Stomach smooth muscle (tissue), 2 donors: ENCODE measurements around the gene CREB3L2.
"Not testable (repeated sequence)": the region's sequence is repeated elsewhere in the genome, so short reads cannot be mapped to it uniquely, and the experiment has no call there.

ENCODE experiments used
- H3K27ac ChIP-seq: one replicate; pipeline ENCODE4 v1.7.0; 2013; ENCODE audit warnings: mild to moderate bottlenecking, low read length, inconsistent platforms
- H3K27me3 ChIP-seq, 2 donors: one replicate each; pipeline ENCODE4 v1.7.0; 2013; ENCODE audit warnings: low read length in 2 of 2; ENCODE audit not compliant: insufficient read depth in 2 of 2, control insufficient read depth in 1 of 2
- H3K36me3 ChIP-seq, 2 donors: one replicate each; pipeline ENCODE4 v1.7.0; 2013; ENCODE audit warnings: low read length in 2 of 2; ENCODE audit not compliant: control insufficient read depth in 2 of 2, insufficient read depth in 2 of 2
- H3K4me1 ChIP-seq: one replicate; pipeline ENCODE4 v1.7.0; 2013; ENCODE audit warnings: low read length; ENCODE audit not compliant: control insufficient read depth, insufficient read depth
- H3K4me3 ChIP-seq, 2 donors: one replicate each; pipeline ENCODE4 v1.7.0; 2013; ENCODE audit warnings: low read length in 2 of 2
- H3K9ac ChIP-seq, 2 donors: one replicate each; pipeline ENCODE4 v1.7.0; 2013; ENCODE audit warnings: low read length in 2 of 2, mild to moderate bottlenecking in 1 of 2
- H3K9me3 ChIP-seq, 2 donors: one replicate each; pipeline ENCODE4 v1.7.0; 2013; ENCODE audit warnings: low read length in 2 of 2; ENCODE audit not compliant: control insufficient read depth in 2 of 2
- donor health status: healthy.
- donor health status: Pancreatic carcinoma.

CREB3L2 gene

GRCh38 chr7:137989094-137989493 lies 12.8 kb downstream of the CREB3L2 start:
- peaks cover 76% of the 10 kb centered on the region for H3K4me1 ChIP-seq
- no peaks in the 10 kb centered on the region for H3K9me3 ChIP-seq
- peak overlapping the region; percentile 15 to 20 for H3K4me3 ChIP-seq
- H3K9ac ChIP-seq, result no peak overlapping the region
- H3K27ac ChIP-seq, result peak overlapping the region; percentile 53
- H3K36me3 ChIP-seq, result no peaks in the 10 kb centered on the region
- no peaks in the 10 kb centered on the region for H3K27me3 ChIP-seq

GRCh38 chr7:137987968-137988367 lies 13.9 kb downstream of the CREB3L2 start:
- no peak overlapping the region for H3K27ac ChIP-seq

GRCh38 chr7:137987563-137987962 lies 14.3 kb downstream of the CREB3L2 start:
- no peaks in the 10 kb centered on the region for H3K27me3 ChIP-seq
- H3K27ac ChIP-seq, result peak overlapping the region; percentile 49
- H3K4me3 ChIP-seq, result no peak overlapping the region
- peaks cover 77% of the 10 kb centered on the region for H3K4me1 ChIP-seq
- no peaks in the 10 kb centered on the region for H3K36me3 ChIP-seq
- H3K9ac ChIP-seq, result no peak overlapping the region
- H3K9me3 ChIP-seq, result no peaks in the 10 kb centered on the region

More at GRCh38 chr7:137987968-137988367, 13.9 kb downstream of the CREB3L2 start:
- H3K4me3 ChIP-seq, result no peak overlapping the region
- H3K9ac ChIP-seq, result no peak overlapping the region
- no peaks in the 10 kb centered on the region for H3K27me3 ChIP-seq
- no peaks in the 10 kb centered on the region for H3K36me3 ChIP-seq
- peaks cover 78% of the 10 kb centered on the region for H3K4me1 ChIP-seq
- no peaks in the 10 kb centered on the region for H3K9me3 ChIP-seq

GRCh38 chr7:137987018-137987349 lies 14.9 kb downstream of the CREB3L2 start:
- Histone ChIP-seq H3K9ac (no peak overlapping the region), H3K4me3 (peak overlapping the region in 1 of 2 donors; percentile 47)

GRCh38 chr7:137986252-137987017 lies 15.5 kb downstream of the CREB3L2 start:
- Histone ChIP-seq H3K27ac (peak overlapping the region; percentile 49), H3K9ac (peak overlapping the region in 1 of 2 donors; percentile 13), H3K27me3 (no peaks in the 10 kb centered on the region), H3K4me1 (peaks cover 79% of the 10 kb centered on the region), H3K9me3 (no peaks in the 10 kb centered on the region), H3K4me3 (peak overlapping the region in 1 of 2 donors; percentile 47), H3K36me3 (no peaks in the 10 kb centered on the region)

More at GRCh38 chr7:137987018-137987349, 14.9 kb downstream of the CREB3L2 start:
- no peaks in the 10 kb centered on the region for H3K36me3 ChIP-seq
- H3K27ac ChIP-seq, result peak overlapping the region; percentile 49
- peaks cover 75% of the 10 kb centered on the region for H3K4me1 ChIP-seq
- H3K9me3 ChIP-seq, result no peaks in the 10 kb centered on the region
- no peaks in the 10 kb centered on the region for H3K27me3 ChIP-seq

GRCh38 chr7:137985897-137986251 lies 16.0 kb downstream of the CREB3L2 start:
- Histone ChIP-seq H3K36me3 (no peaks in the 10 kb centered on the region), H3K9ac (no peak overlapping the region), H3K9me3 (no peaks in the 10 kb centered on the region), H3K27ac (peak overlapping the region; percentile 49), H3K4me1 (peaks cover 85% of the 10 kb centered on the region), H3K4me3 (peak overlapping the region in 1 of 2 donors; percentile 47), H3K27me3 (no peaks in the 10 kb centered on the region)

- H3K27ac ChIP-seq, result no peak overlapping the region
- no peaks in the 10 kb centered on the region for H3K36me3 ChIP-seq
- no peak overlapping the region for H3K4me3 ChIP-seq
- H3K9me3 ChIP-seq, result no peaks in the 10 kb centered on the region
- H3K27me3 ChIP-seq, result no peaks in the 10 kb centered on the region
- peak overlapping the region in 1 of 2 donors; percentile 42 for H3K9ac ChIP-seq
- peaks cover 88% of the 10 kb centered on the region for H3K4me1 ChIP-seq
Measured at GRCh38 chr7:137985253-137985896, 16.5 kb downstream of the CREB3L2 start.

GRCh38 chr7:137984181-137985041 lies 17.5 kb downstream of the CREB3L2 start:
- Histone ChIP-seq H3K27ac (no peak overlapping the region), H3K4me1 (peaks cover 87% of the 10 kb centered on the region), H3K9me3 (no peaks in the 10 kb centered on the region), H3K36me3 (no peaks in the 10 kb centered on the region), H3K27me3 (no peaks in the 10 kb centered on the region), H3K4me3 (no peak overlapping the region), H3K9ac (no peak overlapping the region)

GRCh38 chr7:137983323-137984008 lies 18.4 kb downstream of the CREB3L2 start:
- Histone ChIP-seq H3K27ac (no peak overlapping the region), H3K9ac (no peak overlapping the region), H3K9me3 (no peaks in the 10 kb centered on the region), H3K27me3 (no peaks in the 10 kb centered on the region), H3K36me3 (no peaks in the 10 kb centered on the region), H3K4me1 (peaks cover 84% of the 10 kb centered on the region), H3K4me3 (no peak overlapping the region)

GRCh38 chr7:137982394-137982793 lies 19.5 kb downstream of the CREB3L2 start:
- H3K27me3 ChIP-seq, H3K36me3 ChIP-seq, H3K9me3 ChIP-seq, H3K9ac ChIP-seq, H3K4me3 ChIP-seq, H3K27ac ChIP-seq: not testable (repeated sequence)
- H3K4me1 ChIP-seq, result peaks cover 79% of the 10 kb centered on the region
